PC-9 (cell line): Measurements from ENCODE around the gene CMTM4. TPM values are rescaled to one million over a fixed set of nuclear protein-coding genes. Genes with fewer than 3 reads are reported as not detected.

Experiments used
- BruUV-seq: library from RNA; stranded (reverse); fragments of 400-500 nt; replicated peaks from 2 replicates; lab custom pipeline; 2021; lab: Mats Ljungman, UMichigan
- CTCF ChIA-PET: fragments of 300-600 bp; sonication (Branson Sonifier 250); formaldehyde crosslinking; loops from one replicate; lab custom pipeline; 2022; ENCODE audit warnings: antibody characterized with exemption; lab: Charles Lee
- POLR2A ChIA-PET: fragments of 300-600 bp; sonication (Branson Sonifier 250); formaldehyde crosslinking; loops from one replicate; lab custom pipeline; 2022; ENCODE audit warnings: antibody characterized with exemption; ENCODE audit not compliant: unreplicated experiment; lab: Charles Lee
- DNase-seq, 2 experiments: peaks; one replicate each; pipeline versions ENCODE4 v3.0.0 to v3.0.0-alpha.2; 2015 to 2022; ENCODE audit warnings: mixed read lengths in 1 of 2
- H2AFZ ChIP-seq: fragments of 200-600 bp; sonication (generic); 2 replicates; pipeline ENCODE4 v1.8.1; 2017; ENCODE audit warnings: antibody characterized with exemption
- H3F3A ChIP-seq: fragments of 200-600 bp; sonication (generic); 2 replicates; pipeline ENCODE4 v1.8.1; 2017; ENCODE audit warnings: antibody characterized with exemption, mild to moderate bottlenecking, low read depth; ENCODE audit not compliant: insufficient read depth
- H3K27ac ChIP-seq: fragments of 200-600 bp; sonication (generic); 2 replicates; pipeline ENCODE4 v1.6.1; 2016; ENCODE audit warnings: mixed run types
- H3K27me3 ChIP-seq: fragments of 200-600 bp; sonication (generic); 2 replicates; pipeline ENCODE4 v1.6.1; 2016; ENCODE audit warnings: low read depth, mixed run types; ENCODE audit not compliant: insufficient read depth
- H3K36me3 ChIP-seq: fragments of 200-600 bp; sonication (generic); 2 replicates; pipeline ENCODE4 v1.6.1; 2016; ENCODE audit warnings: low read depth, mixed run types
- H3K4me1 ChIP-seq: fragments of 200-600 bp; sonication (generic); replicated peaks from 2 replicates; pipeline ENCODE4 v1.6.1; 2016; ENCODE audit warnings: mixed run types; ENCODE audit not compliant: insufficient read depth
- H3K4me2 ChIP-seq: fragments of 200-600 bp; sonication (generic); 2 replicates; pipeline ENCODE4 v1.6.1; 2017; ENCODE audit warnings: mixed run types
- H3K4me3 ChIP-seq: fragments of 200-600 bp; sonication (generic); 2 replicates; pipeline ENCODE4 v1.6.1; 2016; ENCODE audit warnings: mixed run types
- H3K79me2 ChIP-seq: fragments of 200-600 bp; sonication (generic); 2 replicates; pipeline ENCODE4 v1.6.1; 2017; ENCODE audit warnings: low read depth, mixed run types
- H3K9me2 ChIP-seq: fragments of 200-600 bp; sonication (generic); 2 replicates; pipeline ENCODE4 v1.8.1; 2017; ENCODE audit warnings: mild to moderate bottlenecking; ENCODE audit not compliant: insufficient read depth
- H3K9me3 ChIP-seq: fragments of 200-600 bp; sonication (generic); 2 replicates; pipeline ENCODE4 v1.8.1; 2016; ENCODE audit warnings: low read depth; ENCODE audit not compliant: insufficient read depth
- H4K20me1 ChIP-seq: fragments of 200-600 bp; sonication (generic); 2 replicates; pipeline ENCODE4 v1.8.1; 2017; ENCODE audit not compliant: insufficient read depth
- CTCF ChIP-seq: fragments of 200-600 bp; sonication (generic); conservative IDR thresholded peaks from 2 replicates; pipeline ENCODE4 v1.6.1; 2017; ENCODE audit warnings: mixed run types, antibody characterized with exemption, mild to moderate bottlenecking, moderate library complexity
- EZH2 ChIP-seq: fragments of 200-600 bp; sonication (generic); IDR thresholded peaks from 2 replicates; pipeline ENCODE4 v1.8.0; 2017; ENCODE audit warnings: antibody characterized with exemption, low read depth
- intact Hi-C: fragments of 100-400 bp; cut with micrococcal nuclease; formaldehyde crosslinking; loops from one replicate; pipeline ENCODE4 v1.10.0; 2022; ENCODE audit not compliant: unreplicated experiment
- total RNA-seq: library from RNA; stranded (reverse); gene quantifications from 2 replicates; pipeline ENCODE4 v1.2.3, GENCODE V29; 2021

Gene CMTM4
- total RNA-seq, 1 experiment from 2014 or later = 81.3 TPM

GRCh38 chr16:66578651-66579531 is 117.7 kb downstream of the CMTM4 start, which contains the start of gene CMTM2:
Gene CMTM2, plus strand, starts transcription at chr16:66579463. Its CDS starts 145 bp downstream, at chr16:66579608.
- DNase-seq = no peak
- Histone ChIP-seq H3K9me3 (no peaks in the 10 kb centered on the region), H3K4me3 (no peak within 1 kb of the TSS), H3K36me3 (no peaks in the 10 kb centered on the region), H3K27ac (no peak within 1 kb of the TSS), H3K4me2 (peak within 1 kb of the TSS; percentile 51), H3F3A (peaks cover 12% of the 10 kb centered on the region; the same call in 1 of the 2 replicates), H2AFZ (no peak within 1 kb of the TSS), H3K4me1 (peaks cover 22% of the 10 kb centered on the region), H3K79me2 (no peaks in the 10 kb centered on the region), H4K20me1 (no peaks in the 10 kb centered on the region), H3K27me3 (no peaks in the 10 kb centered on the region), H3K9me2 (no peaks in the 10 kb centered on the region)
- ChIA-PET POLR2A (no interaction called here), CTCF (no interaction called here)
- TF ChIP-seq CTCF = no peak
- no peak for TF ChIP-seq EZH2
- BruUV-seq = no TSS peak
- intact Hi-C loops = no loop called here

GRCh38 chr16:66576296-66576695 is 120.2 kb downstream of the CMTM4 start:
- intact Hi-C loops = no loop called here
- no peaks in the 10 kb centered on the region for H3K79me2 ChIP-seq
- H3F3A ChIP-seq = peaks cover 8% of the 10 kb centered on the region; the same call in 1 of the 2 replicates
- no peaks in the 10 kb centered on the region for H3K27me3 ChIP-seq
- TF ChIP-seq EZH2 = no peak
- no peak for TF ChIP-seq CTCF
- no peak overlapping the region for H3K4me3 ChIP-seq
- no peaks in the 10 kb centered on the region for H4K20me1 ChIP-seq
- ChIA-PET CTCF (no interaction called here), POLR2A (no interaction called here)
- H3K36me3 ChIP-seq = no peaks in the 10 kb centered on the region
- H3K4me2 ChIP-seq = no peak overlapping the region
- DNase-seq = no peak
- H2AFZ ChIP-seq = no peak overlapping the region
- no TSS peak for BruUV-seq
- no peaks in the 10 kb centered on the region for H3K9me3 ChIP-seq
- no peaks in the 10 kb centered on the region for H3K9me2 ChIP-seq
- no peak overlapping the region for H3K27ac ChIP-seq
- peaks cover 14% of the 10 kb centered on the region for H3K4me1 ChIP-seq

GRCh38 chr16:66575060-66575459 is 121.5 kb downstream of the CMTM4 start:
- no peaks in the 10 kb centered on the region for H3K27me3 ChIP-seq
- H3K79me2 ChIP-seq = no peaks in the 10 kb centered on the region
- H4K20me1 ChIP-seq = no peaks in the 10 kb centered on the region
- TF ChIP-seq CTCF = no peak
- TF ChIP-seq EZH2 = no peak
- H3K4me2 ChIP-seq = no peak overlapping the region
- BruUV-seq = no TSS peak
- peaks cover 7% of the 10 kb centered on the region for H3K4me1 ChIP-seq
- POLR2A ChIA-PET = no interaction called here
- H3K4me3 ChIP-seq = no peak overlapping the region
- H3K9me3 ChIP-seq = no peaks in the 10 kb centered on the region
- peaks cover 10% of the 10 kb centered on the region for H3F3A ChIP-seq
- CTCF ChIA-PET = no interaction called here
- intact Hi-C loops = no loop called here
- no peaks in the 10 kb centered on the region for H3K36me3 ChIP-seq
- no peak for DNase-seq
- no peak overlapping the region for H2AFZ ChIP-seq
- no peaks in the 10 kb centered on the region for H3K9me2 ChIP-seq
- H3K27ac ChIP-seq = no peak overlapping the region
